IMR-90 (cell line): Measurements from ENCODE around the gene CPOX. TPM values are rescaled to one million over a fixed set of nuclear protein-coding genes. Genes with fewer than 3 reads are reported as not detected.

Experiments
- ATAC-seq: fragments of 200-7000 bp; cut with Tn5 transposase; 2 replicates; pipeline ENCODE4 v1.9.1; 2020; ENCODE audit warnings: low read depth, mild to moderate bottlenecking, moderate library complexity
- BruUV-seq: library from RNA; stranded (reverse); fragments of 400-500 nt; replicated peaks from 2 replicates; lab custom pipeline; 2021; lab: Mats Ljungman, UMichigan
- CTCF ChIA-PET: fragments of 300-600 bp; formaldehyde crosslinking; extraction: SDS; loops from one replicate; lab custom pipeline; 2021; ENCODE audit warnings: antibody characterized with exemption; lab: Yijun Ruan, JAX
- POLR2A ChIA-PET: fragments of 300-600 bp; sonication (Branson Sonifier 250); formaldehyde crosslinking; loops from one replicate; lab custom pipeline; 2022; ENCODE audit warnings: antibody characterized with exemption; ENCODE audit not compliant: unreplicated experiment; lab: Charles Lee
- DNase-seq: peaks from one replicate; pipeline ENCODE4 v3.0.0; 2013
- H2AFZ ChIP-seq: replicated peaks from 2 replicates; pipeline ENCODE3; 2013; ENCODE audit warnings: low read length, mild to moderate bottlenecking; ENCODE audit not compliant: poor library complexity
- H2AK5ac ChIP-seq: 2 replicates; pipeline ENCODE4 v1.6.1; 2013; ENCODE audit warnings: low read depth, low read length, inconsistent platforms
- H2AK9ac ChIP-seq: replicated peaks from 2 replicates; pipeline ENCODE3; 2013; ENCODE audit warnings: mild to moderate bottlenecking, low read depth, low read length, moderate library complexity; ENCODE audit not compliant: poor library complexity
- H2BK120ac ChIP-seq: 2 replicates; pipeline ENCODE4 v1.6.1; 2013; ENCODE audit warnings: low read depth, low read length, inconsistent platforms
- H2BK15ac ChIP-seq: 3 replicates; pipeline ENCODE4 v1.6.1; 2013; ENCODE audit warnings: low read depth, low read length, inconsistent platforms
- H2BK20ac ChIP-seq: 2 replicates; pipeline ENCODE4 v1.6.1; 2013; ENCODE audit warnings: low read depth, mild to moderate bottlenecking, inconsistent platforms, low read length, moderate library complexity
- H2BK5ac ChIP-seq: 2 replicates; pipeline ENCODE4 v1.6.1; 2013; ENCODE audit warnings: mild to moderate bottlenecking, low read depth, low read length, inconsistent platforms; ENCODE audit not compliant: poor library complexity, severe bottlenecking
- H3K14ac ChIP-seq: replicated peaks from 2 replicates; pipeline ENCODE4 v1.6.1; 2013; ENCODE audit warnings: low read depth, low read length, inconsistent platforms
- H3K18ac ChIP-seq: 2 replicates; pipeline ENCODE4 v1.6.1; 2013; ENCODE audit warnings: low read depth, low read length, control low read depth
- H3K23ac ChIP-seq: 2 replicates; pipeline ENCODE4 v1.6.1; 2013; ENCODE audit warnings: low read depth, low read length, inconsistent platforms
- H3K27ac ChIP-seq: 2 replicates; pipeline ENCODE4 v1.5.1; 2013; ENCODE audit warnings: mild to moderate bottlenecking, control low read depth, low read length; ENCODE audit not compliant: insufficient read depth
- H3K27me3 ChIP-seq: 2 replicates; pipeline ENCODE4 v1.6.1; 2013; ENCODE audit warnings: low read length; ENCODE audit not compliant: control insufficient read depth, insufficient read depth
- H3K36me3 ChIP-seq: 2 replicates; pipeline ENCODE4 v1.6.1; 2013; ENCODE audit warnings: low read length, mixed read lengths; ENCODE audit not compliant: control insufficient read depth, insufficient read depth
- H3K4ac ChIP-seq: 2 replicates; pipeline ENCODE4 v1.6.1; 2013; ENCODE audit warnings: low read depth, low read length, inconsistent platforms
- H3K4me1 ChIP-seq: 2 replicates; pipeline ENCODE4 v1.6.1; 2013; ENCODE audit warnings: low read length, mixed read lengths; ENCODE audit not compliant: control insufficient read depth, insufficient read depth
- H3K4me2 ChIP-seq: 2 replicates; pipeline ENCODE4 v1.6.1; 2013; ENCODE audit warnings: low read depth, mild to moderate bottlenecking, control low read depth, low read length, moderate library complexity
- H3K4me3 ChIP-seq: 2 replicates; pipeline ENCODE4 v1.5.1; 2013; ENCODE audit warnings: low read depth, mild to moderate bottlenecking, control low read depth, low read length, moderate library complexity; ENCODE audit not compliant: insufficient read depth
- H3K56ac ChIP-seq: 2 replicates; pipeline ENCODE4 v1.6.1; 2013; ENCODE audit warnings: low read length, inconsistent platforms; ENCODE audit not compliant: insufficient read depth; ENCODE audit errors: extremely low read depth
- H3K79me1 ChIP-seq, 2 experiments: 2 replicates each; pipeline ENCODE4 v1.6.1; 2013; ENCODE audit warnings: low read length in 2 of 2, inconsistent platforms in 1 of 2, low read depth in 1 of 2
- H3K9ac ChIP-seq: 2 replicates; pipeline ENCODE4 v1.6.1; 2013; ENCODE audit warnings: low read depth, low read length, control low read depth
- H3K9me1 ChIP-seq: 2 replicates; pipeline ENCODE4 v1.6.1; 2013; ENCODE audit warnings: low read length, inconsistent platforms; ENCODE audit not compliant: insufficient read depth
- H3K9me3 ChIP-seq: 2 replicates; pipeline ENCODE4 v1.6.1; 2013; ENCODE audit warnings: low read length; ENCODE audit not compliant: control insufficient read depth, insufficient read depth
- H4K20me1 ChIP-seq: 2 replicates; pipeline ENCODE4 v1.6.1; 2013; ENCODE audit warnings: low read length, inconsistent platforms; ENCODE audit not compliant: insufficient read depth
- H4K5ac ChIP-seq: 2 replicates; pipeline ENCODE4 v1.6.1; 2013; ENCODE audit warnings: mild to moderate bottlenecking, low read depth, low read length, control low read depth
- H4K8ac ChIP-seq, 2 experiments: 2 replicates each; pipeline ENCODE4 v1.6.1; 2013; ENCODE audit warnings: low read depth in 2 of 2, low read length in 2 of 2, control low read depth in 1 of 2, inconsistent platforms in 1 of 2
- H4K91ac ChIP-seq: 2 replicates; pipeline ENCODE4 v1.6.1; 2013; ENCODE audit warnings: low read depth, low read length, inconsistent platforms; ENCODE audit not compliant: insufficient read depth
- BHLHE40 ChIP-seq: fragments of 150-350 bp; IDR thresholded peaks from 2 replicates; pipeline ENCODE4 v1.6.1; 2016; ENCODE audit warnings: mild to moderate bottlenecking, low read depth, low read length
- CEBPB ChIP-seq: IDR thresholded peaks from 2 replicates; pipeline ENCODE4 v1.6.1; 2012; ENCODE audit warnings: low read depth, low read length, improper control_type of control experiment
- CHD1 ChIP-seq: IDR thresholded peaks from 2 replicates; pipeline ENCODE4 v1.6.1; 2012; ENCODE audit warnings: low read depth, low read length, improper control_type of control experiment
- FOS ChIP-seq: fragments of 150-350 bp; IDR thresholded peaks from 2 replicates; pipeline ENCODE4 v1.6.1; 2016; ENCODE audit warnings: low read depth, low read length
- MAFK ChIP-seq: IDR thresholded peaks from 2 replicates; pipeline ENCODE4 v1.6.1; 2012; ENCODE audit warnings: low read depth, low read length, improper control_type of control experiment
- MAZ ChIP-seq: IDR thresholded peaks from 2 replicates; pipeline ENCODE4 v1.6.1; 2012; ENCODE audit warnings: low read depth, mild to moderate bottlenecking, low read length, improper control_type of control experiment, moderate library complexity, borderline replicate concordance
- MXI1 ChIP-seq: IDR thresholded peaks from 2 replicates; pipeline ENCODE4 v1.6.1; 2012; ENCODE audit warnings: low read depth, mild to moderate bottlenecking, low read length, moderate library complexity, borderline replicate concordance
- NFE2L2 ChIP-seq: fragments of 150-350 bp; IDR thresholded peaks from 2 replicates; pipeline ENCODE4 v1.6.1; 2016; ENCODE audit warnings: low read depth, mild to moderate bottlenecking, low read length
- POLR2A ChIP-seq: IDR thresholded peaks from 2 replicates; pipeline ENCODE4 v1.6.1; 2012; ENCODE audit warnings: mild to moderate bottlenecking, low read depth, low read length
- RAD21 ChIP-seq: IDR thresholded peaks from 2 replicates; pipeline ENCODE4 v1.6.1; 2012; ENCODE audit warnings: low read length, improper control_type of control experiment
- RCOR1 ChIP-seq: IDR thresholded peaks from 2 replicates; pipeline ENCODE4 v1.6.1; 2012; ENCODE audit warnings: mild to moderate bottlenecking, low read length, improper control_type of control experiment; ENCODE audit not compliant: insufficient replicate concordance
- RFX5 ChIP-seq: IDR thresholded peaks from 2 replicates; pipeline ENCODE4 v1.8.0; 2012; ENCODE audit warnings: low read depth, mild to moderate bottlenecking, low read length, moderate library complexity
- SMC3 ChIP-seq: fragments of 150-350 bp; IDR thresholded peaks from 2 replicates; pipeline ENCODE4 v1.6.1; 2016; ENCODE audit warnings: low read depth, mild to moderate bottlenecking, antibody characterized with exemption, low read length, moderate library complexity
- WGBS, 2 experiments: methylation state at CpG; one replicate each; pipeline versions ENCODE4 v1.1.5 to v1.1.7; 2013; ENCODE audit warnings: missing lambda C conversion rate in 2 of 2; ENCODE audit not compliant: insufficient read length in 1 of 2; ENCODE audit errors: extremely low coverage in 2 of 2; 5-methylcytosine and 5-hydroxymethylcytosine counted together
- dilution Hi-C: fragments of 300-500 bp; cut with HindIII; formaldehyde crosslinking; loops from one replicate; pipeline ENCODE4 v1.14.3; 2018; ENCODE audit warnings: low sequenced_read_pairs; ENCODE audit not compliant: unreplicated experiment
- in situ Hi-C: fragments of 300-500 bp; cut with MboI; formaldehyde crosslinking; loops from 3 replicates; pipeline ENCODE4 v1.14.3; 2019; ENCODE audit warnings: low sequenced_read_pairs, inconsistent platforms, mixed read lengths
- intact Hi-C: fragments of 100-400 bp; cut with micrococcal nuclease; formaldehyde crosslinking; loops from 2 replicates; pipeline ENCODE4 v1.10.0; 2022
- polyA plus RNA-seq, 3 experiments: library from polyadenylated mRNA; depleted of rRNA; stranded (reverse); fragments of >200 nt; gene quantifications; 2 replicates each; pipeline ENCODE4 v1.2.3, GENCODE V29; 2012; ENCODE audit warnings: low replicate concordance in 1 of 3
- total RNA-seq: library from RNA; depleted of rRNA; stranded (reverse); fragments of >200 nt; gene quantifications from 2 replicates; pipeline ENCODE4 v1.2.3, GENCODE V29; 2012
- TF ChIP-seq, protein P1 (sequence below): conservative IDR thresholded peaks from 2 replicates; pipeline ENCODE4 v1.5.1; 2012; ENCODE audit warnings: mild to moderate bottlenecking, low read depth, low read length, improper control_type of control experiment
- TF ChIP-seq, protein P2 (sequence below): fragments of 150-350 bp; IDR thresholded peaks from 2 replicates; pipeline ENCODE4 v1.6.1; 2017; ENCODE audit warnings: mild to moderate bottlenecking, antibody characterized with exemption, low read length, low read depth
- TF ChIP-seq, protein P3 (sequence below): fragments of 150-350 bp; IDR thresholded peaks from 2 replicates; pipeline ENCODE4 v1.6.1; 2016; ENCODE audit warnings: low read depth, mild to moderate bottlenecking, low read length, moderate library complexity, borderline replicate concordance

CPOX gene
- total and polyA plus RNA-seq, 2 of the 4 experiments (the other 2 are of a cell fraction) = 14.5 to 19.4 TPM

DNA sequence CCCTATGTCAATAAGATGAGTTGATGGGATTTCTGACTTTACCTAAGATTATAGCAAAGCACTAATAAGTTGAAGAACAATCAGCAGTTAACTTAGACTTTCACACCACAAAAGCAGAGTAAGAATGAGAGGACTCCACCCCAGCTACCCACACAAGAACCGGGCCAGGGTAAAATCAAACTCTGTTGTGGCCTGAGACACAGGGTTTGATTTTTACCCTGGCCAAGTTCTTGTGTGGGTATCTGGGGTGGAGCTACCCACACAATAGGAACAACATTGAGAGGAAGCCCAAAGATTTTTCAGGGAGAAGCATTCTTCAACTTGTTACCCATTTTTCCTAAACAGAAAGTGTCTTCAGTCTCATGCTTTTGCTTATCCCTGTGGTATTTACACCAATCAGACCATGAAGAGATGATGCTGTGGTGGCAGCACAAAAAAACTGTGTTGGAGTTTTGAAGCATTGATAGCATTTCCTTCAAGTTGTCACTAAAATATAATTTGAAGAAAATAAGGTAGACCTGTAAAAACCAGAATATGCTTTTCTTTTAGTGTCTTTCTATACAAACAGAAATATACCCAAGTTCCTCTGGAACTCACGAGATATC is 25.6 kb downstream of the CPOX start:
- dilution Hi-C loops = no loop called here
- Histone ChIP-seq H3K27me3 (no peaks in the 10 kb centered on the region), H2BK15ac (no peak overlapping the region), H2BK5ac (no peak overlapping the region), H2AK5ac (no peak overlapping the region), H3K23ac (no peak overlapping the region), H4K5ac (no peak overlapping the region), H3K9me3 (no peaks in the 10 kb centered on the region), H3K4me1 (no peaks in the 10 kb centered on the region), H2AK9ac (no peak overlapping the region), H3K9me1 (no peaks in the 10 kb centered on the region), H3K9ac (no peak overlapping the region), H2BK20ac (no peak overlapping the region), H3K4me3 (no peak overlapping the region), H3K27ac (no peak overlapping the region), H3K79me1 (no peaks in the 10 kb centered on the region), H3K4ac (no peak overlapping the region), H3K36me3 (no peaks in the 10 kb centered on the region), H4K91ac (no peak overlapping the region), H2AFZ (no peak overlapping the region), H3K4me2 (no peak overlapping the region), H4K8ac (no peak overlapping the region), H2BK120ac (no peak overlapping the region), H3K18ac (no peak overlapping the region), H3K56ac (no peak overlapping the region), H3K14ac (no peak overlapping the region), H4K20me1 (no peaks in the 10 kb centered on the region)
- intact Hi-C loops = no loop called here
- in situ Hi-C loops = loop anchor here (25.0 kb wide), 1 partner anchor 230 kb away; no protein-coding TSS in a partner anchor
- no peak for ATAC-seq
- POLR2A ChIA-PET = no interaction called here
- DNase-seq = no peak
- no CpG with 5 or more reads among the region's 2 CpGs for WGBS, 2 experiments
- TF ChIP-seq RFX5 = no peak
- TF ChIP-seq, protein P1, sequence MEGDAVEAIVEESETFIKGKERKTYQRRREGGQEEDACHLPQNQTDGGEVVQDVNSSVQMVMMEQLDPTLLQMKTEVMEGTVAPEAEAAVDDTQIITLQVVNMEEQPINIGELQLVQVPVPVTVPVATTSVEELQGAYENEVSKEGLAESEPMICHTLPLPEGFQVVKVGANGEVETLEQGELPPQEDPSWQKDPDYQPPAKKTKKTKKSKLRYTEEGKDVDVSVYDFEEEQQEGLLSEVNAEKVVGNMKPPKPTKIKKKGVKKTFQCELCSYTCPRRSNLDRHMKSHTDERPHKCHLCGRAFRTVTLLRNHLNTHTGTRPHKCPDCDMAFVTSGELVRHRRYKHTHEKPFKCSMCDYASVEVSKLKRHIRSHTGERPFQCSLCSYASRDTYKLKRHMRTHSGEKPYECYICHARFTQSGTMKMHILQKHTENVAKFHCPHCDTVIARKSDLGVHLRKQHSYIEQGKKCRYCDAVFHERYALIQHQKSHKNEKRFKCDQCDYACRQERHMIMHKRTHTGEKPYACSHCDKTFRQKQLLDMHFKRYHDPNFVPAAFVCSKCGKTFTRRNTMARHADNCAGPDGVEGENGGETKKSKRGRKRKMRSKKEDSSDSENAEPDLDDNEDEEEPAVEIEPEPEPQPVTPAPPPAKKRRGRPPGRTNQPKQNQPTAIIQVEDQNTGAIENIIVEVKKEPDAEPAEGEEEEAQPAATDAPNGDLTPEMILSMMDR = no peak
- TF ChIP-seq CHD1 = no peak
- no peak for TF ChIP-seq MXI1
- TF ChIP-seq MAFK = no peak
- TF ChIP-seq RCOR1 = no peak
- no peak for TF ChIP-seq FOS
- no peak for TF ChIP-seq POLR2A
- no peak for TF ChIP-seq MAZ
- no peak for TF ChIP-seq SMC3
- no peak for TF ChIP-seq BHLHE40
- TF ChIP-seq, protein P2, sequence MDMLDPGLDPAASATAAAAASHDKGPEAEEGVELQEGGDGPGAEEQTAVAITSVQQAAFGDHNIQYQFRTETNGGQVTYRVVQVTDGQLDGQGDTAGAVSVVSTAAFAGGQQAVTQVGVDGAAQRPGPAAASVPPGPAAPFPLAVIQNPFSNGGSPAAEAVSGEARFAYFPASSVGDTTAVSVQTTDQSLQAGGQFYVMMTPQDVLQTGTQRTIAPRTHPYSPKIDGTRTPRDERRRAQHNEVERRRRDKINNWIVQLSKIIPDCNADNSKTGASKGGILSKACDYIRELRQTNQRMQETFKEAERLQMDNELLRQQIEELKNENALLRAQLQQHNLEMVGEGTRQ = no peak
- TF ChIP-seq, protein P3, sequence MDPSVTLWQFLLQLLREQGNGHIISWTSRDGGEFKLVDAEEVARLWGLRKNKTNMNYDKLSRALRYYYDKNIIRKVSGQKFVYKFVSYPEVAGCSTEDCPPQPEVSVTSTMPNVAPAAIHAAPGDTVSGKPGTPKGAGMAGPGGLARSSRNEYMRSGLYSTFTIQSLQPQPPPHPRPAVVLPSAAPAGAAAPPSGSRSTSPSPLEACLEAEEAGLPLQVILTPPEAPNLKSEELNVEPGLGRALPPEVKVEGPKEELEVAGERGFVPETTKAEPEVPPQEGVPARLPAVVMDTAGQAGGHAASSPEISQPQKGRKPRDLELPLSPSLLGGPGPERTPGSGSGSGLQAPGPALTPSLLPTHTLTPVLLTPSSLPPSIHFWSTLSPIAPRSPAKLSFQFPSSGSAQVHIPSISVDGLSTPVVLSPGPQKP = no peak
- TF ChIP-seq CEBPB = no peak
- no peak for TF ChIP-seq NFE2L2
- no peak for TF ChIP-seq RAD21
- CTCF ChIA-PET = interaction anchor here (1.1 kb wide), 1 partner anchor 14 kb away, joined by 3 read pairs; no protein-coding TSS in a partner anchor
- BruUV-seq = no TSS peak
